PFSK-1 (cell line): ENCODE measurements around the gene CFAP77.

Experiments used
- POLR2AphosphoS5 ChIP-seq: IDR thresholded peaks from 2 replicates; pipeline ENCODE4 v1.6.1; 2012; ENCODE audit warnings: low read depth, mild to moderate bottlenecking, control low read depth, low read length, moderate library complexity
- SIN3A ChIP-seq: IDR thresholded peaks from 2 replicates; pipeline ENCODE4 v1.6.1; 2012; ENCODE audit warnings: mild to moderate bottlenecking, low read length, moderate library complexity, borderline replicate concordance; ENCODE audit not compliant: insufficient read depth
- TF ChIP-seq, protein P1 (sequence below), 2 experiments: IDR thresholded peaks; 2 replicates each; pipeline versions ENCODE4 v1.6.1 to v1.8.0; 2011 to 2012; ENCODE audit warnings: low read depth in 2 of 2, low read length in 2 of 2, control low read depth in 1 of 2, inconsistent platforms in 1 of 2, mild to moderate bottlenecking in 1 of 2, moderate library complexity in 1 of 2; ENCODE audit not compliant: insufficient read depth in 1 of 2

DNA sequence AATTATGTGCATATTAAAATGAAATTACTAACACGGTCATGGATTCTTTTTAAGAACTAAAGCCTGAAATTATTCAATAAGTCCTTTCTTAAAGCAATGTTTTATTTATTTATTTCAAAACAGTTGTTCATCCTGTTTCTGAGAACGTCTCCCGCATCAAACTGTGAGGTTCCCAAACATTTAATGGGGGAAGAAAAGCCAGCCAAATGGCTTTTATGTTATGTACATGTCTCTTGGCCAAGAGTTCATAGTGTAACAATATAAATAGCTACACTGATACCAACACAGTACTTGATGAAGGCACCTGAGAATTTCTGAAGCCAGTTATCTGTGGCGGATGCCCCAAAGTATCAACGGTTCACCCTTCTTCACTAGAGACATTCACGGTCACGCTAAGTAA lies 19.0 kb upstream of the CFAP77 start:
- TF ChIP-seq POLR2AphosphoS5 (no peak), SIN3A (no peak)
- TF ChIP-seq, protein P1, sequence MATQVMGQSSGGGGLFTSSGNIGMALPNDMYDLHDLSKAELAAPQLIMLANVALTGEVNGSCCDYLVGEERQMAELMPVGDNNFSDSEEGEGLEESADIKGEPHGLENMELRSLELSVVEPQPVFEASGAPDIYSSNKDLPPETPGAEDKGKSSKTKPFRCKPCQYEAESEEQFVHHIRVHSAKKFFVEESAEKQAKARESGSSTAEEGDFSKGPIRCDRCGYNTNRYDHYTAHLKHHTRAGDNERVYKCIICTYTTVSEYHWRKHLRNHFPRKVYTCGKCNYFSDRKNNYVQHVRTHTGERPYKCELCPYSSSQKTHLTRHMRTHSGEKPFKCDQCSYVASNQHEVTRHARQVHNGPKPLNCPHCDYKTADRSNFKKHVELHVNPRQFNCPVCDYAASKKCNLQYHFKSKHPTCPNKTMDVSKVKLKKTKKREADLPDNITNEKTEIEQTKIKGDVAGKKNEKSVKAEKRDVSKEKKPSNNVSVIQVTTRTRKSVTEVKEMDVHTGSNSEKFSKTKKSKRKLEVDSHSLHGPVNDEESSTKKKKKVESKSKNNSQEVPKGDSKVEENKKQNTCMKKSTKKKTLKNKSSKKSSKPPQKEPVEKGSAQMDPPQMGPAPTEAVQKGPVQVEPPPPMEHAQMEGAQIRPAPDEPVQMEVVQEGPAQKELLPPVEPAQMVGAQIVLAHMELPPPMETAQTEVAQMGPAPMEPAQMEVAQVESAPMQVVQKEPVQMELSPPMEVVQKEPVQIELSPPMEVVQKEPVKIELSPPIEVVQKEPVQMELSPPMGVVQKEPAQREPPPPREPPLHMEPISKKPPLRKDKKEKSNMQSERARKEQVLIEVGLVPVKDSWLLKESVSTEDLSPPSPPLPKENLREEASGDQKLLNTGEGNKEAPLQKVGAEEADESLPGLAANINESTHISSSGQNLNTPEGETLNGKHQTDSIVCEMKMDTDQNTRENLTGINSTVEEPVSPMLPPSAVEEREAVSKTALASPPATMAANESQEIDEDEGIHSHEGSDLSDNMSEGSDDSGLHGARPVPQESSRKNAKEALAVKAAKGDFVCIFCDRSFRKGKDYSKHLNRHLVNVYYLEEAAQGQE (IDR thresholded peaks at IDR 0.05; ENCODE audit: insufficient read depth in 1 of 2, low read depth in 2 of 2, low read length in 2 of 2), result no peak
